Measurements from ENCODE around the gene PRDM11. TPM values are rescaled to one million over a fixed set of nuclear protein-coding genes. Genes with fewer than 3 reads are reported as not detected.

Gene PRDM11
- total RNA-seq, 1 experiment from 2014 or later = 8.3 TPM

DNA sequence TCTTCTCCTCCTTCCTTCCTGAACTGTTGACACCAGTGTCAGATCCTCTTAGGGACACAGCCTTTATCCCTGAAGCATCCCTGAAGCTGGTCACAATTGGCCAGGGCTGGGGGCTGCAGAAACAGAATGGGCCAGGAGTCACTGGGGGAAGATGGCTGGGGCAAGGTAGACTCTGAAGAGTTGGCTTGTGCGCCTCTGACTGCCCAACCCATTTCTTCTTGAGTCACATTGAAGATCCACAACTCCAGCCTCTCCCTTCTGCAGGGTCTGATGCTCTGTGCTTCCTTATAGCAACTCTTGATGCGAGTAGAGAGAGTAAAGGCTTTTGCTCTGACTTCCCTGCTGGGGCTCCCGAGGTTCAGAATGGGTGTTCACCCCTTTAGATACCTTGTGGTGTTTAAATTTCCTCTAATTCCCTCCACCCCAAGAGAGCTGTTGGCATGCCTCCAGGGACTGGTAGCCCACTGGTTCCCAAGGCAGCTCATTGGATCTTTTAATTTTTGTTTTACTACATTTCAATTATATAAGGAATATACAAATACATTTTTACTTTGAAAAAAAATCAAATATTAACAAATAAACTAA, 13.4 kb downstream of the PRDM11 start:
- Mint-ChIP-seq H3K36me3 (no peaks in the 10 kb centered on the region), H3K27me3 (ENCODE audit: low read depth) (no peaks in the 10 kb centered on the region), H3K4me1 (0 out of 2 replicates have a peak, but pooled peaks cover 2% of the 10 kb centered on the region), H3K27ac (no peak overlapping the region), H3K4me3 (no peak overlapping the region), H3K9me3 (no peaks in the 10 kb centered on the region)
- ATAC-seq = no peak
- CTCF ChIA-PET = interaction anchor here (0.6 kb wide), 1 partner anchor 131 kb away, joined by 3 read pairs; no protein-coding TSS in a partner anchor
- no peak for DNase-seq (ENCODE audit: low spot score)
- TF ChIP-seq ZBTB43 (CRISPR knock-in tag; IDR thresholded peaks at IDR 0.05) (no peak), FOXP1 (CRISPR knock-in tag; IDR thresholded peaks at IDR 0.05; ENCODE audit: borderline replicate concordance) (no peak), ZNF121 (CRISPR knock-in tag; IDR thresholded peaks at IDR 0.05) (no peak), E2F1 (CRISPR knock-in tag; IDR thresholded peaks at IDR 0.05) (no peak), GTF2I (CRISPR knock-in tag; conservative IDR thresholded peaks at IDR 0.05) (no peak), JAZF1 (CRISPR knock-in tag; IDR thresholded peaks at IDR 0.05) (no peak), RELA (CRISPR knock-in tag; IDR thresholded peaks at IDR 0.05; ENCODE audit: borderline replicate concordance) (no peak), IRF1 (CRISPR knock-in tag; IDR thresholded peaks at IDR 0.05) (no peak), NR2C2 (CRISPR knock-in tag; IDR thresholded peaks at IDR 0.05) (no peak), ZNF532 (CRISPR knock-in tag; IDR thresholded peaks at IDR 0.05; ENCODE audit: borderline replicate concordance) (no peak), ZNF512 (CRISPR knock-in tag; IDR thresholded peaks at IDR 0.05; ENCODE audit: borderline replicate concordance) (no peak), NFE2L1 (CRISPR knock-in tag; IDR thresholded peaks at IDR 0.05) (no peak), HMGXB4 (CRISPR knock-in tag; IDR thresholded peaks at IDR 0.05) (no peak), AFF4 (CRISPR knock-in tag; IDR thresholded peaks at IDR 0.05; ENCODE audit: borderline replicate concordance) (no peak), TEAD4 (CRISPR knock-in tag; IDR thresholded peaks at IDR 0.05) (no peak), KAT7 (CRISPR knock-in tag; IDR thresholded peaks at IDR 0.05; ENCODE audit: borderline replicate concordance) (no peak), TCF7 (CRISPR knock-in tag; IDR thresholded peaks at IDR 0.05; ENCODE audit: low read depth) (no peak), PRDM15 (CRISPR knock-in tag; IDR thresholded peaks at IDR 0.05) (no peak), NFYB (CRISPR knock-in tag; conservative IDR thresholded peaks at IDR 0.05; ENCODE audit: low read depth) (no peak)
- POLR2A ChIA-PET = no interaction called here
